ENCODE results near the gene HDAC6.
A peak's percentile ranks its signal among the peaks of the same experiment; 100 is the strongest.
"Not testable (repeated sequence)": the region's sequence is repeated elsewhere in the genome, so short reads cannot be mapped to it uniquely, and the experiment has no call there.

Gene HDAC6

DNA sequence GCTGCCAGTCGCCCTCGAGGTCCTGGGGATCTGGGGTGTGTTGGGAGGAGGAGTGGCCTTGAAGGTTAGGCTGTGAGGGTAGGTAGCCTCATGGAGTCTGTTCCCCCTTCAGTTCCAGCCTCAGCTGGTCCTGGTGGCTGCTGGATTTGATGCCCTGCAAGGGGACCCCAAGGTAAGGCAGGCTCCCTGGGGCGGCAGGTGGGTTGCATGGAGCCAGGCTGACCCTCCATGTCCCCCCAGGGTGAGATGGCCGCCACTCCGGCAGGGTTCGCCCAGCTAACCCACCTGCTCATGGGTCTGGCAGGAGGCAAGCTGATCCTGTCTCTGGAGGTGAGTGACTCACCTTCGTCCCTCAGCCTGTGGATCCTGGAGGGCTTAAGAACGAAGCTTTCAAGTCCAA lies 12.9 kb downstream of the HDAC6 start:
- H3K27me3 ChIP-seq (ENCODE audit: control insufficient read depth, insufficient read depth, low read length) = no peaks in the 10 kb centered on the region
- H3K9me3 ChIP-seq (ENCODE audit: control insufficient read depth, insufficient read depth, low read length) = no peaks in the 10 kb centered on the region
- H3K4me3 ChIP-seq (ENCODE audit: low read depth, low read length) = no peak overlapping the region
- no peaks in the 10 kb centered on the region for H3K4me1 ChIP-seq (ENCODE audit: control insufficient read depth, insufficient read depth, low read length)
- peaks cover 7% of the 10 kb centered on the region for H3K36me3 ChIP-seq (ENCODE audit: control insufficient read depth, insufficient read depth, low read length)
- H3K9ac ChIP-seq (ENCODE audit: low read depth, low read length) = no peak overlapping the region

DNA sequence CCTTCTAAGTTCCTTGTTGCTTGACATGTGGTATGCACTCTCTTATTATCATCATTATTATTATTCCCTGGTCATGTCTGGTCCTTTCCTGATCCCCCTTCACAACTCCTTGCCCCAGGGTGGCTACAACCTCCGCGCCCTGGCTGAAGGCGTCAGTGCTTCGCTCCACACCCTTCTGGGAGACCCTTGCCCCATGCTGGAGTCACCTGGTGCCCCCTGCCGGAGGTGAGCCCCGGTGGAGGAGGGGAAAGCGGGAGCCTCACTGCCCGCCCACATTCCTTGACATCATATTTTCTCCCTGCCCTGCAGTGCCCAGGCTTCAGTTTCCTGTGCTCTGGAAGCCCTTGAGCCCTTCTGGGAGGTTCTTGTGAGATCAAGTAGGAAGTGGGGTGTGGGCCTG lies 13.4 kb downstream of the HDAC6 start:
- H3K9me3 ChIP-seq (ENCODE audit: control insufficient read depth, insufficient read depth, low read length) = no peaks in the 10 kb centered on the region
- H3K27me3 ChIP-seq (ENCODE audit: control insufficient read depth, insufficient read depth, low read length) = no peaks in the 10 kb centered on the region
- H3K4me1 ChIP-seq (ENCODE audit: control insufficient read depth, insufficient read depth, low read length) = no peaks in the 10 kb centered on the region
- peaks cover 10% of the 10 kb centered on the region for H3K36me3 ChIP-seq (ENCODE audit: control insufficient read depth, insufficient read depth, low read length)
- no peak overlapping the region for H3K9ac ChIP-seq (ENCODE audit: low read depth, low read length)
- H3K4me3 ChIP-seq (ENCODE audit: low read depth, low read length) = no peak overlapping the region

DNA sequence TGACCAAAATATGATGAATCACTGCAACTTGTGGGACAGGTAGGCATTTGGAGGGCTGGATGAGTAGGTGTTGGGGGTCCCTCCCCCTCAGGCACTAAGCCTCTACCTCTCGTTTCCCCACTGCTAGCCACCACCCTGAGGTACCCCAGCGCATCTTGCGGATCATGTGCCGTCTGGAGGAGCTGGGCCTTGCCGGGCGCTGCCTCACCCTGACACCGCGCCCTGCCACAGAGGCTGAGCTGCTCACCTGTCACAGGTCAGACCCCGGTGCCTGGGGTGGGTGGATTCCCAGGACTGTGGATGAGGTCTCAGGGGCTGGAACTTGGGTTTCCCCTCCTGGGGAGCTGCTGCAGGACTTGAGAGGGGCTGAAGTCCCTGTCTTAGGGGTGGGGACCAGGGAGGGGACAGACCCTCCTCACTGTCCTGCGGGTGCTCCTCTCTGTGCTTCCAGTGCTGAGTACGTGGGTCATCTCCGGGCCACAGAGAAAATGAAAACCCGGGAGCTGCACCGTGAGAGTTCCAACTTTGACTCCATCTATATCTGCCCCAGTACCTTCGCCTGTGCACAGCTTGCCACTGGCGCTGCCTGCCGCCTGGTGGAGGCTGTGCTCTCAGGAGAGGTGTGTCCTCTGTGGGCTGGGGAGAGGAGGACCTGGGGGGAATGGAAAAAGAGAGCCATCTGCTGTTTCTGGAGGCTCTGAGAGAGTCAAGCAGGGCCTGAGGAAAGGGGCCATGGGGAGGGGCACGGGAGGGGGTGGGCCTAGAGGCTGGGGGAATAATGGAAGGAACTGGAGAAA lies 14.3 kb downstream of the HDAC6 start:
- H3K27me3 ChIP-seq (ENCODE audit: control insufficient read depth, insufficient read depth, low read length) = no peaks in the 10 kb centered on the region
- H3K9me3 ChIP-seq (ENCODE audit: control insufficient read depth, insufficient read depth, low read length) = no peaks in the 10 kb centered on the region
- H3K4me1 ChIP-seq (ENCODE audit: control insufficient read depth, insufficient read depth, low read length) = no peaks in the 10 kb centered on the region
- H3K4me3 ChIP-seq (ENCODE audit: low read depth, low read length) = no peak overlapping the region
- H3K9ac ChIP-seq (ENCODE audit: low read depth, low read length) = no peak overlapping the region
- H3K36me3 ChIP-seq (ENCODE audit: control insufficient read depth, insufficient read depth, low read length) = peaks cover 11% of the 10 kb centered on the region

DNA sequence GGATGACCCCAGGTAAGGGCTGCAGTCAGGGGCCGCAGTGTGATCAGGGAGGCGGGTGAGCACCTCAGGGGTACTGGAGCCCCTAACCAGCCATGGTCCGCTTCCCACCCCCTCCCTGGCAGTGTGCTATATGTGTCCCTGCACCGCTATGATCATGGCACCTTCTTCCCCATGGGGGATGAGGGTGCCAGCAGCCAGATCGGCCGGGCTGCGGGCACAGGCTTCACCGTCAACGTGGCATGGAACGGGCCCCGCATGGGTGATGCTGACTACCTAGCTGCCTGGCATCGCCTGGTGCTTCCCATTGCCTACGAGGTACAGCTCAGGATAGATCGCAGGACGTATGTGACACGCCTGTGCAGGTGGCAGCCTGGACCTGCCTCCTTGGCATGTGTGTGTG lies 16.2 kb downstream of the HDAC6 start:
- peaks cover 18% of the 10 kb centered on the region for H3K36me3 ChIP-seq (ENCODE audit: control insufficient read depth, insufficient read depth, low read length)
- H3K4me3 ChIP-seq (ENCODE audit: low read depth, low read length) = no peak overlapping the region
- no peak overlapping the region for H3K9ac ChIP-seq (ENCODE audit: low read depth, low read length)

DNA sequence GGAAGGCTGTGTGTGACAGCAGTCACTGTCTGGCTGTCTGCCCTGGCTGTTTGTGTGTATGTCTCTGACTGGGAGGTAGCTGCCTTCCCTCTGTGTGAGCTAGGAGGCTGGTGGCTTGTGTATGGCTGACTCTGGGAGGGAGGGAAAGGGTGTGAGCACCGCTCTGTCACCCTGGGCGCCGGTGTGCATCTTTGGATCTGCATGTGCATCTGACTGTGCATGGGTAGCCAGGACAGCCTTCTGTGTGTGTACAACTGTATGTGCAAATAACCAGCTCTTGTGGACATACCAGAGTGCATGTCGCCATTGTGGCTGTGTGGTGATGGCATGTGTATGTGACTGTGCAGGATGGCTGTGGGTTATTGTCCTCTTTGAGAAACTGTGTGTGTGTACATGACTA lies 17.0 kb downstream of the HDAC6 start:
- H3K36me3 ChIP-seq (ENCODE audit: control insufficient read depth, insufficient read depth, low read length) = peaks cover 23% of the 10 kb centered on the region

More for the DNA sequence above, 16.2 kb downstream of the HDAC6 start:
- Histone ChIP-seq H3K4me1 (ENCODE audit: control insufficient read depth, insufficient read depth, low read length) (no peaks in the 10 kb centered on the region), H3K27me3 (ENCODE audit: control insufficient read depth, insufficient read depth, low read length) (no peaks in the 10 kb centered on the region), H3K9me3 (ENCODE audit: control insufficient read depth, insufficient read depth, low read length) (peaks cover 5% of the 10 kb centered on the region)

DNA sequence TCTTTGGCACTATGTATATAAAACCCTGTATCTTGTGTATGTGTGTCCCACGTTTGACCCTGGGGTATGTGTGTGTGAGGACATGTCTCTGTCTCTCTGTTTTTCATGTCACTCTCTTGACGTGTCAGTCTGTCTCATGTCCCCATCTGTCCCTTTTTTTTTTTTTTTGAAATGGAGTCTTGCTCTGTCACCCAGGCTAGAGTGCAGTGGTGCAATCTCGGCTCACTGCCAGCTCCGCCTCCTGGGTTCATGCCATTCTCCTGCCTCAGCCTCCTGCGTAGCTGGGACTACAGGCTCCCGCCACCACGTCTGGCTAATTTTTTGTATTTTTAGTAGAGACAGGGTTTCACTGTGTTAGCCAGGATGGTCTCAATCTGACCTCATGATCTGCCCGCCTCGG lies 17.5 kb downstream of the HDAC6 start:
- not testable (repeated sequence) for H3K9me3 ChIP-seq (ENCODE audit: control insufficient read depth, insufficient read depth, low read length); H3K4me1 ChIP-seq (ENCODE audit: control insufficient read depth, insufficient read depth, low read length); H3K4me3 ChIP-seq (ENCODE audit: low read depth, low read length); H3K9ac ChIP-seq (ENCODE audit: low read depth, low read length); H3K27me3 ChIP-seq (ENCODE audit: control insufficient read depth, insufficient read depth, low read length)
- H3K36me3 ChIP-seq (ENCODE audit: control insufficient read depth, insufficient read depth, low read length) = peaks cover 26% of the 10 kb centered on the region

More for the DNA sequence above, 17.0 kb downstream of the HDAC6 start:
- H3K27me3 ChIP-seq (ENCODE audit: control insufficient read depth, insufficient read depth, low read length) = no peaks in the 10 kb centered on the region
- no peak overlapping the region for H3K4me3 ChIP-seq (ENCODE audit: low read depth, low read length)
- H3K4me1 ChIP-seq (ENCODE audit: control insufficient read depth, insufficient read depth, low read length) = no peaks in the 10 kb centered on the region
- no peak overlapping the region for H3K9ac ChIP-seq (ENCODE audit: low read depth, low read length)
- peaks cover 5% of the 10 kb centered on the region for H3K9me3 ChIP-seq (ENCODE audit: control insufficient read depth, insufficient read depth, low read length)

DNA sequence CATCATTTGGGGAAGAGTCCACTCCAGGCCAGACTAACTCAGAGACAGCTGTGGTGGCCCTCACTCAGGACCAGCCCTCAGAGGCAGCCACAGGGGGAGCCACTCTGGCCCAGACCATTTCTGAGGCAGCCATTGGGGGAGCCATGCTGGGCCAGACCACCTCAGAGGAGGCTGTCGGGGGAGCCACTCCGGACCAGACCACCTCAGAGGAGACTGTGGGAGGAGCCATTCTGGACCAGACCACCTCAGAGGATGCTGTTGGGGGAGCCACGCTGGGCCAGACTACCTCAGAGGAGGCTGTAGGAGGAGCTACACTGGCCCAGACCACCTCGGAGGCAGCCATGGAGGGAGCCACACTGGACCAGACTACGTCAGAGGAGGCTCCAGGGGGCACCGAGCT lies 21.2 kb downstream of the HDAC6 start:
- Histone ChIP-seq H3K27me3 (ENCODE audit: control insufficient read depth, insufficient read depth, low read length) (peaks cover 2% of the 10 kb centered on the region), H3K4me3 (ENCODE audit: low read depth, low read length) (no peak overlapping the region), H3K36me3 (ENCODE audit: control insufficient read depth, insufficient read depth, low read length) (peaks cover 19% of the 10 kb centered on the region), H3K9ac (ENCODE audit: low read depth, low read length) (no peak overlapping the region), H3K4me1 (ENCODE audit: control insufficient read depth, insufficient read depth, low read length) (no peaks in the 10 kb centered on the region), H3K9me3 (ENCODE audit: control insufficient read depth, insufficient read depth, low read length) (peaks cover 5% of the 10 kb centered on the region)

DNA sequence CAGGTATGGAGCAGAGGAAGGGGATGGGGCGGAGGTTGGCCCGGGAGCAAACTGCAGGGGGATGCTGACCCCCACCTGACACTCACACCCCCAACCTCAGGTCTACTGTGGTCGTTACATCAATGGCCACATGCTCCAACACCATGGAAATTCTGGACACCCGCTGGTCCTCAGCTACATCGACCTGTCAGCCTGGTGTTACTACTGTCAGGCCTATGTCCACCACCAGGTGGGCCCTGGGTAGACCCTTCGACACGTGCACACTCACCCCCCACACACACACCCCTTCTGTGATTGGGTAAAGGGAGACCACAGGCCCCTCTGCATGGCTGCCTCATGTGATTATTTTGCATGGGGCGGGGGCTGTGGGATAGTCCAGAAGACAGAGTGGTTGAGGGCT lies 22.2 kb downstream of the HDAC6 start:
- H3K4me1 ChIP-seq (ENCODE audit: control insufficient read depth, insufficient read depth, low read length) = peaks cover 2% of the 10 kb centered on the region
- peaks cover 19% of the 10 kb centered on the region for H3K36me3 ChIP-seq (ENCODE audit: control insufficient read depth, insufficient read depth, low read length)
- no peak overlapping the region for H3K4me3 ChIP-seq (ENCODE audit: low read depth, low read length)
- H3K9me3 ChIP-seq (ENCODE audit: control insufficient read depth, insufficient read depth, low read length) = peaks cover 5% of the 10 kb centered on the region
- H3K9ac ChIP-seq (ENCODE audit: low read depth, low read length) = no peak overlapping the region
- H3K27me3 ChIP-seq (ENCODE audit: control insufficient read depth, insufficient read depth, low read length) = peaks cover 6% of the 10 kb centered on the region

DNA sequence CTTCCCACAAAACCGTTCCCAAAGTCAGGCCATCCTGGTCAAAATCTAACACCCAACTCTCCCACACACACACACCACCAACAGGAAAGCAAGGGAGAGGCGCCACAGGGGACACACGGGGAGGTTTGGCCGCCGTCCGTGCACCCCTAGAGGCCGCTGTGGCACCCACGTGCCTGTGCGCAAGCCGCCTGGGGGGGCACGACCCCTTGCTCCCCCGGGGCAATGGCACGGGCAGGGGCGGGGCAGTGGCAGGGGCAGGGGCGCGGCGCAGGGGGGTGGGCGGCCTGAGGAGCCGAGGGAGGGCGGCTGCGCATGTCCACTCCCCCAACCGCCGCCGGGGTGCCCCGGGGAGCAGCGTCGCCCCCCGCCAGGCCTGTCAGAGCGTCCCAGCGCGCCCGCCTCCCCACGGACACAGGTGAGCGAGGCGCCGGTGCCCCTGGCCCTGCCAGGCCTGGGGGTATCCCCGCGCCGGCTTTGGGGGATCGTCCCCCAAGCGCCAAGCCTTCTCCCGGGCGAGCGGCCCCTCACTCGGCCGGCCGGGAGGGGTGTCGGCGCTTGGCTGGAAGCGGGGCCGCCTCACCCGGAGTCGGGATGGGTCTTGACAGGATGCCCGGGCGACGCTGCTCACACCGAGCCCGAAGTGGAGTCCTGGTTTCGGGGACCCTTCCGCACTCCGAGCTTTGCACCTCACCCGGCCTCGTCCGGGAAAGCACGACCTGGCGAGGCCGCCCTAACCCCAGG lies 24.4 kb downstream of the HDAC6 start, which contains the start of gene ERAS:
Gene ERAS (plus strand): TSS at position 379 of the 741 bp plus-strand sequence. CDS start 2,611 bp downstream, outside the sequence.
- H3K36me3 ChIP-seq (ENCODE audit: control insufficient read depth, insufficient read depth, low read length) = peaks cover 15% of the 10 kb centered on the region
- peak within 1 kb of the TSS; percentile 42 for H3K4me3 ChIP-seq (ENCODE audit: low read depth, low read length)
- peaks cover 27% of the 10 kb centered on the region for H3K27me3 ChIP-seq (ENCODE audit: control insufficient read depth, insufficient read depth, low read length)
- H3K9ac ChIP-seq (ENCODE audit: low read depth, low read length) = no peak within 1 kb of the TSS
- peaks cover 2% of the 10 kb centered on the region for H3K4me1 ChIP-seq (ENCODE audit: control insufficient read depth, insufficient read depth, low read length)
- peaks cover 5% of the 10 kb centered on the region for H3K9me3 ChIP-seq (ENCODE audit: control insufficient read depth, insufficient read depth, low read length)

DNA sequence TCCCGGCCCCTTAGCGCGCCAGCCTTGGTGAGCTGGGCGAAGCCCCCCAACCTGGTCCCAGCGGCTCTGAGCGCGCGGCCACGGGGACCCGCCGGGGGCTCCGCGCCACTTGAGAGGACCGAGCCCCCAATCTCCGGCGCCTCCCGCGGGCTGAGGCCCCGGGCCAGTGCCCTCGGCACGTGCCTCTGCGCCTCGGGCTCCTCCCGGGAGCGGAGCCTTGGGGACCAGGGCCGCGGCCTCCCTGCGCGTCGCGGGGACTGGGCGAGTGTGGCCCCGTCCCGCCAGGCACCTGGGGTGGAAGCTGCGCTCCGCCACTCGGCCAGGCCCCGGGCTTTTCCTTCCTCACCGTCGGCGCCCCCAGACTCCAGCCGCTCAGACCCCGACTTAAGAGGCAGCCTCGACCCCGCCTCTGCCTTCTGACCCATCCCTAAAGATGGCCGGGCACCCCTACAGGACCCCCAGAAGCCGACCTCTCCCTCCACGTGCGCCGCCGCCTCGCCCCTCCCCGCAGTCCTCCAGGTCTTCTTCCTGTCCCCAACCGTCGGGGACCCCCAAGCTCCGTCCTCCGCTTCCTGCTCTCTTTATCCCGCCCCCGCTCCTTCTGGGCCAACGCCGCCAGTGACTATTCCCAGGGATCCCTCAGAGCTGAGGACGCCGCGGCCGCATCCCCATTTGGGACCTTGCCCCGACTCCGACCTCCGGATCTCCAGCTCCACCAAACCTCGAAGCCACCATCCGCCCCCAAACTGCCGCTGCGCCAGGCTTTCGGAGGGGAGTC lies 25.2 kb downstream of the HDAC6 start:
- Histone ChIP-seq H3K9ac (ENCODE audit: low read depth, low read length) (peak overlapping the region; percentile 8), H3K4me1 (ENCODE audit: control insufficient read depth, insufficient read depth, low read length) (peaks cover 2% of the 10 kb centered on the region), H3K27me3 (ENCODE audit: control insufficient read depth, insufficient read depth, low read length) (peaks cover 31% of the 10 kb centered on the region), H3K4me3 (ENCODE audit: low read depth, low read length) (peak overlapping the region; percentile 42), H3K36me3 (ENCODE audit: control insufficient read depth, insufficient read depth, low read length) (peaks cover 15% of the 10 kb centered on the region), H3K9me3 (ENCODE audit: control insufficient read depth, insufficient read depth, low read length) (peaks cover 2% of the 10 kb centered on the region)

DNA sequence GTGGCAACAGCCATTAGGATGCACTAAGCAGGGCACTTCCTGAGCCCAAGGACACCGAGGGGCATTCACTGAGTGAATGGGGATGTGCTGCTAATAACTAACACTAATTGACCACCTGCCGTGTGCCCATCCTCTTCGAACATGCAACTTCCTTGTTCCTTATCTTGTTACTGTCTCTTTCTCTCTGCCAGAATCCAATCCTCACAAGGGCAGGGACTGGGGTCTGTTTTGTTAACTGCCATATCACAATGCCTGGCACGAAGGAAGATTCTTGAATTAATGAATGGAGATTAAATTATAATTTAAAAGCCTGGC lies 25.7 kb downstream of the HDAC6 start:
- H3K27me3 ChIP-seq (ENCODE audit: control insufficient read depth, insufficient read depth, low read length) = peaks cover 36% of the 10 kb centered on the region
- peak overlapping the region; percentile 42 for H3K4me3 ChIP-seq (ENCODE audit: low read depth, low read length)
- H3K9ac ChIP-seq (ENCODE audit: low read depth, low read length) = peak overlapping the region; percentile 8
- peaks cover 10% of the 10 kb centered on the region for H3K36me3 ChIP-seq (ENCODE audit: control insufficient read depth, insufficient read depth, low read length)
- peaks cover 2% of the 10 kb centered on the region for H3K4me1 ChIP-seq (ENCODE audit: control insufficient read depth, insufficient read depth, low read length)
- no peaks in the 10 kb centered on the region for H3K9me3 ChIP-seq (ENCODE audit: control insufficient read depth, insufficient read depth, low read length)

Measured in iPS-15b (cell line).